CD14-positive monocyte (primary cell): Measurements from ENCODE around the gene PELI2. TPM values are rescaled to one million over a fixed set of nuclear protein-coding genes. Genes with fewer than 3 reads are reported as not detected.

Source experiments
- DNase-seq, 3 donors: peaks; one replicate each; pipeline ENCODE4 v3.0.0-alpha.2; 2011 to 2022
- H2AFZ ChIP-seq: 2 replicates; pipeline ENCODE4 v1.6.0; 2012; ENCODE audit warnings: mild to moderate bottlenecking, low read depth, low read length, inconsistent platforms; ENCODE audit not compliant: insufficient read depth, poor library complexity, severe bottlenecking
- H3K27ac ChIP-seq, 2 donors: 1 replicate in 1 of 2; 2 replicates in 1 of 2; pipeline ENCODE4 v1.5.1; 2012 to 2013; ENCODE audit warnings: low read length in 2 of 2, control low read depth in 1 of 2, inconsistent platforms in 1 of 2, low read depth in 1 of 2, mild to moderate bottlenecking in 1 of 2
- H3K27me3 ChIP-seq, 2 donors: one replicate each; pipeline versions ENCODE4 v1.6.0 to v1.6.1; 2011 to 2013; ENCODE audit warnings: low read length in 2 of 2; ENCODE audit not compliant: control insufficient read depth in 2 of 2, insufficient read depth in 2 of 2
- H3K36me3 ChIP-seq, 2 donors: replicated peaks in 1 of 2; 1 replicate in 1 of 2; 2 replicates in 1 of 2; pipeline versions ENCODE4 v1.5.1 to v1.6.1; 2012 to 2013; ENCODE audit warnings: low read length in 2 of 2, control low read depth in 1 of 2, inconsistent platforms in 1 of 2, mild to moderate bottlenecking in 1 of 2; ENCODE audit not compliant: insufficient read depth in 2 of 2, control insufficient read depth in 1 of 2
- H3K4me1 ChIP-seq, 2 donors: 1 replicate in 1 of 2; 2 replicates in 1 of 2; pipeline versions ENCODE4 v1.5.1 to v1.6.1; 2012 to 2013; ENCODE audit warnings: low read length in 2 of 2, control low read depth in 1 of 2, inconsistent platforms in 1 of 2, mild to moderate bottlenecking in 1 of 2, moderate library complexity in 1 of 2; ENCODE audit not compliant: insufficient read depth in 2 of 2, control insufficient read depth in 1 of 2
- H3K4me2 ChIP-seq: replicated peaks from 2 replicates; pipeline ENCODE3; 2012; ENCODE audit warnings: low read length, moderate library complexity, mild to moderate bottlenecking; ENCODE audit not compliant: poor library complexity, severe bottlenecking; ENCODE audit errors: extremely low read depth
- H3K4me3 ChIP-seq, 3 experiments: fragments of 200-600 bp in 1 of 3; sonication (generic) in 1 of 3; replicated peaks in 1 of 3; 1 replicate in 2 of 3; 2 replicates in 1 of 3; pipeline ENCODE4 v1.5.1; 2011 to 2013; ENCODE audit warnings: low read length in 3 of 3, mild to moderate bottlenecking in 3 of 3, control low read depth in 2 of 3, low read depth in 2 of 3, inconsistent platforms in 1 of 3, moderate library complexity in 1 of 3
- H3K79me2 ChIP-seq: 2 replicates; pipeline ENCODE4 v1.6.0; 2012; ENCODE audit warnings: mild to moderate bottlenecking, control low read depth, inconsistent platforms, low read length, moderate library complexity; ENCODE audit not compliant: insufficient read depth
- H3K9ac ChIP-seq: 2 replicates; pipeline ENCODE4 v1.6.0; 2017; ENCODE audit warnings: low read length, mild to moderate bottlenecking; ENCODE audit not compliant: insufficient read depth, poor library complexity, severe bottlenecking
- H3K9me3 ChIP-seq, 2 donors: replicated peaks in 1 of 2; 1 replicate in 1 of 2; 2 replicates in 1 of 2; pipeline versions ENCODE4 v1.5.1 to v1.6.1; 2012 to 2013; ENCODE audit warnings: low read length in 2 of 2, control low read depth in 1 of 2; ENCODE audit not compliant: control insufficient read depth in 1 of 2, insufficient read depth in 1 of 2
- H4K20me1 ChIP-seq: 2 replicates; pipeline ENCODE4 v1.6.0; 2012; ENCODE audit warnings: mild to moderate bottlenecking, low read length, control low read depth, moderate library complexity; ENCODE audit not compliant: insufficient read depth
- H3K27ac Mint-ChIP-seq, 7 donors: one replicate each; pipeline ENCODE4 v1.8.0; 2020; ENCODE audit warnings: mild to moderate bottlenecking in 7 of 7, mixed read lengths in 7 of 7, moderate library complexity in 6 of 7, inconsistent platforms in 2 of 7
- H3K27me3 Mint-ChIP-seq, 3 donors: one replicate each; pipeline ENCODE4 v1.8.0; 2021 to 2022; ENCODE audit warnings: low read depth in 3 of 3, mild to moderate bottlenecking in 3 of 3, mixed read lengths in 3 of 3, moderate library complexity in 3 of 3, inconsistent platforms in 1 of 3
- H3K36me3 Mint-ChIP-seq, 2 donors: one replicate each; pipeline ENCODE4 v1.8.0; 2020; ENCODE audit warnings: mixed read lengths in 2 of 2, inconsistent platforms in 1 of 2, mild to moderate bottlenecking in 1 of 2
- H3K4me1 Mint-ChIP-seq: one replicate; pipeline ENCODE4 v1.8.0; 2020; ENCODE audit warnings: mild to moderate bottlenecking, mixed read lengths
- H3K4me3 Mint-ChIP-seq, 2 donors: one replicate each; pipeline ENCODE4 v1.8.0; 2020; ENCODE audit warnings: mild to moderate bottlenecking in 2 of 2, mixed read lengths in 2 of 2, moderate library complexity in 1 of 2
- H3K9me3 Mint-ChIP-seq, 7 donors: one replicate each; pipeline ENCODE4 v1.8.0; 2020 to 2022; ENCODE audit warnings: mixed read lengths in 7 of 7, mild to moderate bottlenecking in 6 of 7, moderate library complexity in 6 of 7, inconsistent platforms in 2 of 7
- CTCF ChIP-seq: fragments of 200-600 bp; IDR thresholded peaks from one replicate; pipeline ENCODE4 v1.8.0; 2022; ENCODE audit warnings: antibody characterized with exemption, mild to moderate bottlenecking
- WGBS: methylation state at CpG from one replicate; pipeline ENCODE4 v1.1.5; 2013; ENCODE audit warnings: missing lambda C conversion rate; ENCODE audit not compliant: insufficient coverage; 5-methylcytosine and 5-hydroxymethylcytosine counted together
- intact Hi-C, 2 donors: fragments of 100-400 bp; cut with micrococcal nuclease; formaldehyde crosslinking; loops; one replicate each; pipeline versions ENCODE4 v1.15.0 to v1.15.1; 2023
- polyA plus RNA-seq, 3 donors: library from polyadenylated mRNA; depleted of rRNA in 1 of 3; unstranded in 2 of 3; stranded (reverse) in 1 of 3; fragments of 300-500 nt in 2 of 3; fragments of >200 nt in 1 of 3; fragmentation: Illumina TruSeq in 2 of 3; gene quantifications; 1 replicate in 2 of 3; 2 replicates in 1 of 3; pipeline ENCODE4 v1.2.3, GENCODE V29; 2012 to 2021

Gene PELI2
- polyA plus RNA-seq, 3 donors, result 10.1 to 35.8 (median 12.5) TPM

GRCh38 chr14:56284641-56285040, 166.4 kb downstream of the PELI2 start:
- Mint-ChIP-seq H3K36me3 (peaks cover 32 to 36% of the 10 kb centered on the region in 2 donors), H3K4me1 (no peaks in the 10 kb centered on the region), H3K27ac (no peak overlapping the region), H3K27me3 (peaks cover 0 to 2% (median 0%) of the 10 kb centered on the region in 3 donors), H3K9me3 (no peaks in the 10 kb centered on the region), H3K4me3 (no peak overlapping the region)
- Histone ChIP-seq H3K9ac (no peak overlapping the region), H3K9me3 (no peaks in the 10 kb centered on the region), H3K79me2 (no peaks in the 10 kb centered on the region), H4K20me1 (peaks cover 56% of the 10 kb centered on the region), H3K27me3 (no peaks in the 10 kb centered on the region), H3K4me2 (no peak overlapping the region), H3K36me3 (peaks cover 38 to 55% of the 10 kb centered on the region in 2 donors), H3K4me1 (no peaks in the 10 kb centered on the region), H3K4me3 (no peak overlapping the region), H3K27ac (no peak overlapping the region), H2AFZ (no peak overlapping the region)
- WGBS, result 88% methylated on average over 1 of the region's 1 CpG
- TF ChIP-seq CTCF, result no peak
- DNase-seq, result no peak
- intact Hi-C loops, result no loop called here

- Histone ChIP-seq H3K4me2 (no peak overlapping the region), H2AFZ (no peak overlapping the region), H3K79me2 (no peaks in the 10 kb centered on the region), H3K9ac (no peak overlapping the region), H3K4me1 (no peaks in the 10 kb centered on the region), H3K4me3 (no peak overlapping the region), H3K27ac (peak overlapping the region in 1 of 2 donors; percentile 16), H4K20me1 (peaks cover 62% of the 10 kb centered on the region), H3K36me3 (peaks cover 54 to 68% of the 10 kb centered on the region in 2 donors), H3K27me3 (no peaks in the 10 kb centered on the region), H3K9me3 (no peaks in the 10 kb centered on the region)
- intact Hi-C loops, result no loop called here
- H3K27me3 Mint-ChIP-seq, result peaks cover 0 to 2% (median 0%) of the 10 kb centered on the region in 3 donors
- no peak for TF ChIP-seq CTCF
- WGBS, result no CpG with 5 or more reads among the region's 2 CpGs
- no peak for DNase-seq
- H3K27ac Mint-ChIP-seq, result peak overlapping the region in 3 of 7 donors; percentile 16 to 48 (median 30)
- peaks cover 44 to 54% of the 10 kb centered on the region in 2 donors for H3K36me3 Mint-ChIP-seq
- H3K4me1 Mint-ChIP-seq, result no peaks in the 10 kb centered on the region
- no peaks in the 10 kb centered on the region for H3K9me3 Mint-ChIP-seq
- no peak overlapping the region for H3K4me3 Mint-ChIP-seq
These were observed 170.9 kb downstream of the PELI2 start for GRCh38 chr14:56289155-56289554.
